Measurements from ENCODE around the gene HLA-DRB5.

Gene HLA-DRB5

DNA sequence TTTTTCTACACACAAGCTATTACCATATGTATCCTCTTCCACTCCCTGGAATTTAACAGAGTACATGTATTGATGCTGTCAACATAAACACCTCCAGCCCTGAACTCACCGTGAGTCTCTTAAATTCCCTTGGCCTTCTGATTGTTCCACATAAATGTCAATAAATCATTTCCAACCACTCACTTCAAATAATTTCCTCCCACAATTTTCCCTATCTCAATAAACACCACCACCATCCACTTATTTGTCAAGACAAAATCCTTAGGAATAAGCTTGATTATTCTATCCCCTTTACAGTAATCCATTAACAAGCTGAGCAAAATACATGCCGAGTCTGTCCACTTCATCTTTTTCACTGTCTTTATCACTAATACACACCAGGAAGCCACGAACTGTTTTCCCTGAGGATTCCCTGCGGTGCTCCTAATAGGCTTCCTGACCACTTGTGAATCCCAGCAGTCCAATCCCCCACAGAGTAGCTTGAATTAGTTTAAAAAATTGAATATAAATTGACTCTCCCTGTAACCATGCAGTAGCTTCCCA lies 40.3 kb upstream of the HLA-DRB5 start:
- no peak overlapping the region for H3K27ac ChIP-seq (ENCODE audit: low read depth, low read length, poor library complexity, severe bottlenecking)
- no peaks in the 10 kb centered on the region for H3F3A ChIP-seq (ENCODE audit: insufficient read depth, low read length)
- no peak overlapping the region for H3K4me2 ChIP-seq (ENCODE audit: low read length)
- no peak overlapping the region for H3K4me3 ChIP-seq (ENCODE audit: low read depth, low read length, poor library complexity, severe bottlenecking)
- no peaks in the 10 kb centered on the region for H4K20me1 ChIP-seq (ENCODE audit: insufficient read depth, low read length)
- no peaks in the 10 kb centered on the region for H3K36me3 ChIP-seq (ENCODE audit: insufficient read depth, low read length)
- H3K9ac ChIP-seq (ENCODE audit: low read length), result no peak overlapping the region
- H2AFZ ChIP-seq (ENCODE audit: low read length), result no peak overlapping the region
- no peaks in the 10 kb centered on the region for H3K4me1 ChIP-seq (ENCODE audit: insufficient read depth, low read length, severe bottlenecking)
- no peaks in the 10 kb centered on the region for H3K9me2 ChIP-seq (ENCODE audit: low read depth, low read length)
- no peaks in the 10 kb centered on the region for H3K79me2 ChIP-seq (ENCODE audit: insufficient read depth, low read length)
- H3K27me3 ChIP-seq (ENCODE audit: insufficient read depth, low read length), result no peaks in the 10 kb centered on the region
- no peaks in the 10 kb centered on the region for H3K9me3 ChIP-seq (ENCODE audit: low read length)
- no peak for TF ChIP-seq CTCF (IDR thresholded peaks at IDR 0.05; ENCODE audit: low read length)
- no peak for TF ChIP-seq EZH2 (IDR thresholded peaks at IDR 0.05; ENCODE audit: borderline replicate concordance, low read length)

DNA sequence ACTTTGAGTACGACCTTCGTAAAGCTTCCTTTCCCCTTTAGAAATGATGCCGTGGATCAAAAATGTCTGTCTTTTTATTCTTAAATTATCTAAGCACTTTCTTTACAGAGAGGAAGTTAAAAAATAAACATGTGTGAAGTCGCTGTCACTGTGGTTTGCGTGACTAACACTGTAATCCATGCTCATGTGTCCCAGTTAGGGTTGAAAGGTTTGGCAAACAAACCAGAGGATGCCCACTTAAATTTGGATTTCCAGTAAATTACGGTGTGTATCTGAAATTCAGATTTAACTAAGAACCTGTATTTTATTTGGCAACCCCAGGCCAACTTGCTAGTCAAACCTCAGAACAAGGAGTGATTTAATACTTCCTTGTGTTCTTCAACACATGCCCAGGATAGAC lies 38.5 kb upstream of the HLA-DRB5 start:
- Histone ChIP-seq H2AFZ (ENCODE audit: low read length) (no peak overlapping the region), H3K27ac (ENCODE audit: low read depth, low read length, poor library complexity, severe bottlenecking) (no peak overlapping the region), H3K79me2 (ENCODE audit: insufficient read depth, low read length) (no peaks in the 10 kb centered on the region), H3F3A (ENCODE audit: insufficient read depth, low read length) (no peaks in the 10 kb centered on the region), H3K9me2 (ENCODE audit: low read depth, low read length) (no peaks in the 10 kb centered on the region), H3K4me3 (ENCODE audit: low read depth, low read length, poor library complexity, severe bottlenecking) (no peak overlapping the region), H3K36me3 (ENCODE audit: insufficient read depth, low read length) (no peaks in the 10 kb centered on the region), H3K9me3 (ENCODE audit: low read length) (no peaks in the 10 kb centered on the region), H3K4me1 (ENCODE audit: insufficient read depth, low read length, severe bottlenecking) (no peaks in the 10 kb centered on the region), H3K9ac (ENCODE audit: low read length) (no peak overlapping the region), H4K20me1 (ENCODE audit: insufficient read depth, low read length) (no peaks in the 10 kb centered on the region), H3K4me2 (ENCODE audit: low read length) (no peak overlapping the region), H3K27me3 (ENCODE audit: insufficient read depth, low read length) (no peaks in the 10 kb centered on the region)
- no peak for TF ChIP-seq CTCF (IDR thresholded peaks at IDR 0.05; ENCODE audit: low read length)
- TF ChIP-seq EZH2 (IDR thresholded peaks at IDR 0.05; ENCODE audit: borderline replicate concordance, low read length), result no peak

DNA sequence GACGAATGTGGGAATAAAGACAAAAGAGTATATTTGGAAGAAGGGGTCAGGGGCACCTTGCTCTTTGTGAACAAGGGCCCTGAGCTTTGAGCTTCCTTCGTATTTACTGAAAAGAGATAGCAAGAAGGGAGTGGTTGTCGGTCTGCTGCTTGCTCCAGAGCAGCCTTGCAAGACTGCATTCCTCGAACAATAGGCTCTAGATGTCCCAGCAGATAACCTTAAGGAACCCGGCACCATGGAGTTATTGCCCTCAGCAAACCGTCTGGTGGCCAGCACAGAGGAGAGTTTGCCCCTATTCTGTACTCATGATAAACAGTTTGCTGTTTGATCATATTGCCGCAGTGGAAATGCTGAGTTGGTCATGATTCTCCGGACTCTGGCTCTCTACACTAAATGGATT lies 36.9 kb upstream of the HLA-DRB5 start:
- H3K9me3 ChIP-seq (ENCODE audit: low read length), result no peaks in the 10 kb centered on the region

More for the DNA sequence above, 36.9 kb upstream of the HLA-DRB5 start:
- H2AFZ ChIP-seq (ENCODE audit: low read length), result no peak overlapping the region
- H3K9me2 ChIP-seq (ENCODE audit: low read depth, low read length), result no peaks in the 10 kb centered on the region
- H3K4me2 ChIP-seq (ENCODE audit: low read length), result no peak overlapping the region
- no peaks in the 10 kb centered on the region for H3K4me1 ChIP-seq (ENCODE audit: insufficient read depth, low read length, severe bottlenecking)
- no peaks in the 10 kb centered on the region for H3K27me3 ChIP-seq (ENCODE audit: insufficient read depth, low read length)
- H3K27ac ChIP-seq (ENCODE audit: low read depth, low read length, poor library complexity, severe bottlenecking), result no peak overlapping the region
- H3K79me2 ChIP-seq (ENCODE audit: insufficient read depth, low read length), result no peaks in the 10 kb centered on the region
- H3K4me3 ChIP-seq (ENCODE audit: low read depth, low read length, poor library complexity, severe bottlenecking), result no peak overlapping the region
- no peak overlapping the region for H3K9ac ChIP-seq (ENCODE audit: low read length)
- H4K20me1 ChIP-seq (ENCODE audit: insufficient read depth, low read length), result no peaks in the 10 kb centered on the region
- no peaks in the 10 kb centered on the region for H3F3A ChIP-seq (ENCODE audit: insufficient read depth, low read length)
- TF ChIP-seq CTCF (IDR thresholded peaks at IDR 0.05; ENCODE audit: low read length), result no peak
- TF ChIP-seq EZH2 (IDR thresholded peaks at IDR 0.05; ENCODE audit: borderline replicate concordance, low read length), result no peak
- H3K36me3 ChIP-seq (ENCODE audit: insufficient read depth, low read length), result no peaks in the 10 kb centered on the region
